ENCODE measurements around the gene KDM1A. TPM values are rescaled to one million over a fixed set of nuclear protein-coding genes. Genes with fewer than 3 reads are reported as not detected.

Gene KDM1A
- total and polyA plus RNA-seq, 2 donors (not counting 3 experiments of a cell fraction or from before 2014, with no cell fraction given): 105 to 111 TPM

DNA sequence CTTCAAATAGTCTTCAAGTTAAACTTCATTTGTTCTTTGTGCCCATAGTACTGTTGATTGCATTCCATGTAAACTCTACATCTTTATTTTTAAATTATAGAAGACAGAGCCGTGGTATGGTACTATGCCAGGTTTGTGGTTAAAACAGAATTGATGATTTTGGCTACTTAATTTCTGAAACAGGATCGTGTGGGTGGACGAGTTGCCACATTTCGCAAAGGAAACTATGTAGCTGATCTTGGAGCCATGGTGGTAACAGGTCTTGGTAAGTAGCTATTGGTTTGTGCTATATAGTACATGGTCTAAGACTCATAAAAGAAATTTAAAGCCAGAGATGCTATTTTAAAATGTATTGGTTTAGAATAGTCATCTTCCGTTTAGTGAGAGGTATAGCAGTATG is 38.0 kb downstream of the KDM1A start:
- no TSS peak for BruUV-seq (replicated peaks)
- POLR2A ChIA-PET: interaction anchor here (0.6 kb wide), 1 partner anchor 16 kb away, joined by 3 read pairs; no protein-coding TSS in a partner anchor

More for the DNA sequence above, 38.0 kb downstream of the KDM1A start:
- Histone ChIP-seq H2AFZ (ENCODE audit: low read depth, low read length) (no peak overlapping the region), H3K9me3 (replicated peaks; ENCODE audit: control insufficient read depth, insufficient read depth, low read length) (no peaks in the 10 kb centered on the region), H3K4me1 (ENCODE audit: control insufficient read depth, extremely low read depth, insufficient read depth, low read length) (no peaks in the 10 kb centered on the region), H3K4me3 (replicated peaks in 1 of 3; ENCODE audit: insufficient read depth in 1 of 3, low read depth in 1 of 3, low read length in 3 of 3) (no peak overlapping the region), H4K20me1 (replicated peaks; ENCODE audit: control insufficient read depth, extremely low read depth, insufficient read depth, low read length) (no peaks in the 10 kb centered on the region), H3K4me2 (ENCODE audit: insufficient read depth, low read length) (no peak overlapping the region), H3K79me2 (ENCODE audit: control insufficient read depth, insufficient read depth, low read length) (peaks cover 6% of the 10 kb centered on the region), H3K36me3 (ENCODE audit: control insufficient read depth in 2 of 2, extremely low read depth in 1 of 2, insufficient read depth in 2 of 2, low read length in 2 of 2) (peaks cover 9 to 21% of the 10 kb centered on the region in 2 experiments), H3K9ac (replicated peaks; ENCODE audit: extremely low read depth, insufficient read depth, low read length) (no peak overlapping the region), H3K27me3 (ENCODE audit: control insufficient read depth in 2 of 2, insufficient read depth in 2 of 2, low read length in 2 of 2) (no peaks in the 10 kb centered on the region), H3K27ac (ENCODE audit: insufficient read depth, low read depth, low read length) (no peak overlapping the region), H3K9me1 (replicated peaks; ENCODE audit: control insufficient read depth, extremely low read depth, insufficient read depth, low read length) (no peaks in the 10 kb centered on the region)
- no peak for TF ChIP-seq MYC (IDR thresholded peaks at IDR 0.05; ENCODE audit: low read depth, low read length)
- no peak for TF ChIP-seq GATA2 (IDR thresholded peaks at IDR 0.05; ENCODE audit: insufficient read depth, insufficient read length, low read depth, low read length)
- no peak for TF ChIP-seq FOS (IDR thresholded peaks at IDR 0.05; ENCODE audit: borderline replicate concordance, insufficient read depth, low read length)
- TF ChIP-seq POLR2AphosphoS5 (IDR thresholded peaks at IDR 0.05; ENCODE audit: insufficient read depth, low read depth, low read length): no peak
- no peak for TF ChIP-seq POLR2A (IDR thresholded peaks at IDR 0.05; ENCODE audit: low read depth, low read length)
- no peak for TF ChIP-seq JUN (IDR thresholded peaks at IDR 0.05; ENCODE audit: borderline replicate concordance, insufficient read depth, insufficient read length, low read depth)
- TF ChIP-seq, protein P1, sequence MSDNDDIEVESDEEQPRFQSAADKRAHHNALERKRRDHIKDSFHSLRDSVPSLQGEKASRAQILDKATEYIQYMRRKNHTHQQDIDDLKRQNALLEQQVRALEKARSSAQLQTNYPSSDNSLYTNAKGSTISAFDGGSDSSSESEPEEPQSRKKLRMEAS (IDR thresholded peaks at IDR 0.05; ENCODE audit: insufficient read depth, insufficient read length): no peak
- TF ChIP-seq, protein P2, sequence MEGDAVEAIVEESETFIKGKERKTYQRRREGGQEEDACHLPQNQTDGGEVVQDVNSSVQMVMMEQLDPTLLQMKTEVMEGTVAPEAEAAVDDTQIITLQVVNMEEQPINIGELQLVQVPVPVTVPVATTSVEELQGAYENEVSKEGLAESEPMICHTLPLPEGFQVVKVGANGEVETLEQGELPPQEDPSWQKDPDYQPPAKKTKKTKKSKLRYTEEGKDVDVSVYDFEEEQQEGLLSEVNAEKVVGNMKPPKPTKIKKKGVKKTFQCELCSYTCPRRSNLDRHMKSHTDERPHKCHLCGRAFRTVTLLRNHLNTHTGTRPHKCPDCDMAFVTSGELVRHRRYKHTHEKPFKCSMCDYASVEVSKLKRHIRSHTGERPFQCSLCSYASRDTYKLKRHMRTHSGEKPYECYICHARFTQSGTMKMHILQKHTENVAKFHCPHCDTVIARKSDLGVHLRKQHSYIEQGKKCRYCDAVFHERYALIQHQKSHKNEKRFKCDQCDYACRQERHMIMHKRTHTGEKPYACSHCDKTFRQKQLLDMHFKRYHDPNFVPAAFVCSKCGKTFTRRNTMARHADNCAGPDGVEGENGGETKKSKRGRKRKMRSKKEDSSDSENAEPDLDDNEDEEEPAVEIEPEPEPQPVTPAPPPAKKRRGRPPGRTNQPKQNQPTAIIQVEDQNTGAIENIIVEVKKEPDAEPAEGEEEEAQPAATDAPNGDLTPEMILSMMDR (IDR thresholded peaks at IDR 0.05; ENCODE audit: extremely low read depth in 1 of 2, insufficient read depth in 1 of 2, low read depth in 1 of 2, low read length in 2 of 2): no peak
- no peak for TF ChIP-seq EZH2 (IDR thresholded peaks at IDR 0.05; ENCODE audit: borderline replicate concordance, low read depth, low read length, severe bottlenecking)
- CTCF ChIA-PET: no interaction called here
- DNase-seq (ENCODE audit: low read depth, low spot score): no peak
- intact Hi-C loops (cut with micrococcal nuclease): no loop called here
- no peak for FAIRE-seq
- dilution Hi-C loops (cut with MboI; ENCODE audit: extremely low pct_ligation_motif_present, low sequenced_read_pairs): no loop called here
